Measurements from ENCODE around the gene VTI1B.

Gene VTI1B

DNA sequence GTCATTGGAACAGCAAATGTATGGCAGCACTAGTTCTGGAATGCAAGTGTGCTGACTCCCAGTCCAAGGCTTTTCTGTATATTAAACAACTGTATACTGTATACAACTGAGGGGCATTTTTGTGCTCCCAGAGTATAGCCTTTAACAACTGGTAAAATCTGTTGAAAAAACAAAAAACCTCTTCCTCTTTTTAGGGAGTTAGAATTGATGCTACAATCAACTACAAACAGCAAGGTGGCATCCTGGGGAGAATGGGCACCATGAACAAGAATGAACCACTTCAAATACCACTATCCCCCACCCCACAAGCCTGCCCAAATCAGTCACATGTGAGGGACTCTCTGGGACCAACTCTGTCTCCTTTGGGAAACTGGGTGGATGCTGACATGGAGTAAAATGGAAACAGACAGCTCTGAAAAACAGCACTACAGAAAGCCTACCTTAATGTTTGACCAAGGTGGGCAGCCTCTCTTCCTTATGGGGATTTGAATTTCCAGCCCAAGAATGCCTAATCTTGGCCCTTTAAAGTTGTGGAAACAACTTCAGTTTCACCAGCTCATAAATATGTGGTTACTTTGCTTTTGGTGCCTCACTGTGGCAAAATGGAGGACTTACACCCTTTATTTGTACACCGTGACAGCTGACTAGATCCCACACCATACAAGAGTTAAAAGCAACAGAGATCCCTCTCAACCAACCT is 7.5 kb downstream of the VTI1B start:
- TF ChIP-seq, protein P1, sequence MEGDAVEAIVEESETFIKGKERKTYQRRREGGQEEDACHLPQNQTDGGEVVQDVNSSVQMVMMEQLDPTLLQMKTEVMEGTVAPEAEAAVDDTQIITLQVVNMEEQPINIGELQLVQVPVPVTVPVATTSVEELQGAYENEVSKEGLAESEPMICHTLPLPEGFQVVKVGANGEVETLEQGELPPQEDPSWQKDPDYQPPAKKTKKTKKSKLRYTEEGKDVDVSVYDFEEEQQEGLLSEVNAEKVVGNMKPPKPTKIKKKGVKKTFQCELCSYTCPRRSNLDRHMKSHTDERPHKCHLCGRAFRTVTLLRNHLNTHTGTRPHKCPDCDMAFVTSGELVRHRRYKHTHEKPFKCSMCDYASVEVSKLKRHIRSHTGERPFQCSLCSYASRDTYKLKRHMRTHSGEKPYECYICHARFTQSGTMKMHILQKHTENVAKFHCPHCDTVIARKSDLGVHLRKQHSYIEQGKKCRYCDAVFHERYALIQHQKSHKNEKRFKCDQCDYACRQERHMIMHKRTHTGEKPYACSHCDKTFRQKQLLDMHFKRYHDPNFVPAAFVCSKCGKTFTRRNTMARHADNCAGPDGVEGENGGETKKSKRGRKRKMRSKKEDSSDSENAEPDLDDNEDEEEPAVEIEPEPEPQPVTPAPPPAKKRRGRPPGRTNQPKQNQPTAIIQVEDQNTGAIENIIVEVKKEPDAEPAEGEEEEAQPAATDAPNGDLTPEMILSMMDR (conservative IDR thresholded peaks at IDR 0.05; ENCODE audit: low read depth), result peak; percentile 64
- ChIA-PET CTCF (interaction anchor here (0.6 to 2.9 kb wide), 10 partner anchors 11 to 253 kb away, joined by 3 to 28 read pairs (median 4); partner anchors contain the start of gene ARG2), POLR2A (ENCODE audit: low non-redundant PET) (no interaction called here)
- H3K27ac ChIP-seq, result no peak overlapping the region
- peak; percentile 51 for DNase-seq (ENCODE audit: low spot score)

GRCh38 chr14:67665868-67666267 is 8.6 kb downstream of the VTI1B start:
- TF ChIP-seq, protein P1 (conservative IDR thresholded peaks at IDR 0.05; ENCODE audit: low read depth), result no peak
- no peak overlapping the region for H3K27ac ChIP-seq
- DNase-seq (ENCODE audit: low spot score), result no peak
- CTCF ChIA-PET, result interaction anchor here (0.7 to 2.3 kb wide), 4 partner anchors 47 to 380 kb away, joined by 3 to 7 read pairs (median 3); no protein-coding TSS in a partner anchor
- POLR2A ChIA-PET (ENCODE audit: low non-redundant PET), result no interaction called here

GRCh38 chr14:67663633-67664032 is 10.8 kb downstream of the VTI1B start:
- peak overlapping the region; percentile 27; the same call in 1 of the 2 replicates for H3K27ac ChIP-seq
- DNase-seq (ENCODE audit: low spot score), result peak; percentile 72
- TF ChIP-seq, protein P1 (conservative IDR thresholded peaks at IDR 0.05; ENCODE audit: low read depth), result no peak
- CTCF ChIA-PET, result interaction anchor here (1.0 to 2.3 kb wide), 2 partner anchors 41 to 45 kb away, joined by 4 to 7 read pairs; no protein-coding TSS in a partner anchor
- POLR2A ChIA-PET (ENCODE audit: low non-redundant PET), result no interaction called here

GRCh38 chr14:67653651-67654280 is 20.7 kb downstream of the VTI1B start:
- TF ChIP-seq, protein P1 (conservative IDR thresholded peaks at IDR 0.05; ENCODE audit: low read depth), result no peak
- CTCF ChIA-PET, result no interaction called here
- DNase-seq (ENCODE audit: low spot score), result no peak
- H3K27ac ChIP-seq, result no peak overlapping the region
- POLR2A ChIA-PET (ENCODE audit: low non-redundant PET), result no interaction called here

DNA sequence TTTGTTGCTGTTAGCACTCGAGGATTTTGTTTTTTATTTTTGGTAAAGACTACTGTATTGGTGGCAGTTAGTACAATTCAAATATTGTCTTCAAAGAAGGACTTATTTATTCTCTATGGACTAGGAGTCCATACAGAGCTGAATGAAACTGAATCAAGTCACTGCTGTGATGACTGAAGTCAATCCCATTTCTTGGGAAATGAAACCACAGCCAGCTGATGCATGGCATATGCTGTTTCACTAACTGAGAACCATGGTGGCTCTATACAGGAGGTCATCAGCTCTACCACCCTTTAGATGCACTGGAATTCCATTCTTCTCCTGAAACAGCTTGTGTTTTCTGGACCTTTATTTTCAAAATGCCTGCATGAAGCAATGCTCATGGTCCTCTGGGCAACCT is 22.2 kb downstream of the VTI1B start:
- ChIA-PET CTCF (interaction anchor here (0.7 kb wide), 1 partner anchor 68 kb away, joined by 3 read pairs; no protein-coding TSS in a partner anchor), POLR2A (ENCODE audit: low non-redundant PET) (no interaction called here)
- DNase-seq (ENCODE audit: low spot score), result no peak
- no peak overlapping the region for H3K27ac ChIP-seq
- TF ChIP-seq, protein P1 (conservative IDR thresholded peaks at IDR 0.05; ENCODE audit: low read depth), result no peak

GRCh38 chr14:67650694-67651093 is 23.7 kb downstream of the VTI1B start:
- ChIA-PET CTCF (no interaction called here), POLR2A (ENCODE audit: low non-redundant PET) (no interaction called here)
- TF ChIP-seq, protein P1 (conservative IDR thresholded peaks at IDR 0.05; ENCODE audit: low read depth), result no peak
- no peak overlapping the region for H3K27ac ChIP-seq
- peak; percentile 73 for DNase-seq (ENCODE audit: low spot score)

All from RWPE1 (cell line).